RWPE2 (cell line): ENCODE data around the gene SLBP.

Experiments used
- ATAC-seq: fragments of 200-7000 bp; cut with Tn5 transposase; 3 replicates; pipeline ENCODE4 v1.9.1; 2021; ENCODE audit warnings: low read depth
- DNase-seq: peaks from one replicate; pipeline ENCODE4 v3.0.0-alpha.2; 2020; ENCODE audit warnings: low spot score
- H3K27ac ChIP-seq: fragments of 450-650 bp; 2 replicates; pipeline ENCODE4 v1.5.1; 2017; ENCODE audit warnings: mild to moderate bottlenecking; ENCODE audit not compliant: poor library complexity, severe bottlenecking
- H3K27me3 ChIP-seq: fragments of 250-450 bp; sonication (Bioruptor Pico); 2 replicates; pipeline ENCODE4 v1.5.1; 2021; ENCODE audit warnings: mild to moderate bottlenecking, moderate library complexity; ENCODE audit not compliant: insufficient read depth, poor library complexity, severe bottlenecking
- H3K36me3 ChIP-seq: fragments of 250-450 bp; sonication (Bioruptor Pico); 2 replicates; pipeline ENCODE4 v1.5.1; 2020; ENCODE audit warnings: low read depth, mild to moderate bottlenecking, moderate library complexity
- H3K4me1 ChIP-seq: fragments of 250-450 bp; sonication (Bioruptor Pico); 2 replicates; pipeline ENCODE4 v1.5.1; 2021; ENCODE audit warnings: mild to moderate bottlenecking, moderate library complexity; ENCODE audit not compliant: insufficient read depth, poor library complexity, severe bottlenecking
- H3K4me3 ChIP-seq: fragments of 250-450 bp; sonication (Bioruptor Pico); 2 replicates; pipeline ENCODE4 v1.5.1; 2021; ENCODE audit warnings: mild to moderate bottlenecking, moderate library complexity; ENCODE audit not compliant: severe bottlenecking
- H3K9me3 ChIP-seq: fragments of 250-450 bp; sonication (Bioruptor Pico); 2 replicates; pipeline ENCODE4 v1.5.1; 2021; ENCODE audit warnings: mild to moderate bottlenecking, moderate library complexity; ENCODE audit not compliant: severe bottlenecking
- TF ChIP-seq, protein P1 (sequence below): fragments of 450-650 bp; IDR thresholded peaks from one replicate; pipeline ENCODE4 v1.5.1; 2017; ENCODE audit warnings: mild to moderate bottlenecking, moderate library complexity; ENCODE audit not compliant: poor library complexity, severe bottlenecking

Gene SLBP

DNA sequence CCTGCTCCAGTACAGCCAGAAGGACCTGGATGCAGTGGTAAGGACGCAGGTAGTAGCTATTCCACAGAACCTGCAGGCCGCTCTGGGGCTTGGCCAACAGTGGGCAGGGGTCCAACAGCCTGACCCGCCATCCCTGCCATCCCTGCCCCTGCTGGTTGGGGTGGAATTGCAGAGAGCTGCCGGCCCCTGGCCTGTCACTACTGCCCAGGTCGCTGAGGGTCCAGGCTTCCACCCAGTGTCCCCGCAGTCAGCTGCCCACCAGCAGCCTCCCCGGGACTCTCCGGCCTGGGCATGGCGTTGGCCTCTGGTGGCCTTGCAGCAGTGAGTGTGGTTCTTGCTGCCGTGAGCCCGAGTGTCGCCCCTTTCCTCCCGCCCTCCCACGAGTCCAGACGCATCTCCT lies 25.5 kb upstream of the SLBP start:
- no peak for ATAC-seq
- TF ChIP-seq, protein P1, sequence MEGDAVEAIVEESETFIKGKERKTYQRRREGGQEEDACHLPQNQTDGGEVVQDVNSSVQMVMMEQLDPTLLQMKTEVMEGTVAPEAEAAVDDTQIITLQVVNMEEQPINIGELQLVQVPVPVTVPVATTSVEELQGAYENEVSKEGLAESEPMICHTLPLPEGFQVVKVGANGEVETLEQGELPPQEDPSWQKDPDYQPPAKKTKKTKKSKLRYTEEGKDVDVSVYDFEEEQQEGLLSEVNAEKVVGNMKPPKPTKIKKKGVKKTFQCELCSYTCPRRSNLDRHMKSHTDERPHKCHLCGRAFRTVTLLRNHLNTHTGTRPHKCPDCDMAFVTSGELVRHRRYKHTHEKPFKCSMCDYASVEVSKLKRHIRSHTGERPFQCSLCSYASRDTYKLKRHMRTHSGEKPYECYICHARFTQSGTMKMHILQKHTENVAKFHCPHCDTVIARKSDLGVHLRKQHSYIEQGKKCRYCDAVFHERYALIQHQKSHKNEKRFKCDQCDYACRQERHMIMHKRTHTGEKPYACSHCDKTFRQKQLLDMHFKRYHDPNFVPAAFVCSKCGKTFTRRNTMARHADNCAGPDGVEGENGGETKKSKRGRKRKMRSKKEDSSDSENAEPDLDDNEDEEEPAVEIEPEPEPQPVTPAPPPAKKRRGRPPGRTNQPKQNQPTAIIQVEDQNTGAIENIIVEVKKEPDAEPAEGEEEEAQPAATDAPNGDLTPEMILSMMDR = no peak

GRCh38 chr4:1736812-1737211 lies 24.7 kb upstream of the SLBP start:
- ATAC-seq = no peak
- TF ChIP-seq, protein P1 = no peak
- Histone ChIP-seq H3K4me3 (no peak overlapping the region), H3K9me3 (peaks cover 25% of the 10 kb centered on the region), H3K27me3 (no peaks in the 10 kb centered on the region), H3K36me3 (peaks cover 95% of the 10 kb centered on the region), H3K27ac (no peak overlapping the region), H3K4me1 (no peaks in the 10 kb centered on the region)
- no peak for DNase-seq

More for the DNA sequence above, 25.5 kb upstream of the SLBP start:
- no peak overlapping the region for H3K27ac ChIP-seq
- peaks cover 98% of the 10 kb centered on the region for H3K36me3 ChIP-seq
- no peak overlapping the region for H3K4me3 ChIP-seq
- no peaks in the 10 kb centered on the region for H3K4me1 ChIP-seq
- peaks cover 25% of the 10 kb centered on the region for H3K9me3 ChIP-seq
- H3K27me3 ChIP-seq = no peaks in the 10 kb centered on the region
- no peak for DNase-seq

GRCh38 chr4:1735215-1735614 lies 23.1 kb upstream of the SLBP start:
- peaks cover 95% of the 10 kb centered on the region for H3K36me3 ChIP-seq
- no peak overlapping the region for H3K4me3 ChIP-seq
- no peaks in the 10 kb centered on the region for H3K4me1 ChIP-seq
- TF ChIP-seq, protein P1 = no peak
- peaks cover 25% of the 10 kb centered on the region for H3K9me3 ChIP-seq
- H3K27me3 ChIP-seq = no peaks in the 10 kb centered on the region
- ATAC-seq (no peak), DNase-seq (no peak)
- no peak overlapping the region for H3K27ac ChIP-seq

GRCh38 chr4:1732911-1733310 lies 20.8 kb upstream of the SLBP start:
- H3K4me1 ChIP-seq = peaks cover 11% of the 10 kb centered on the region
- DNase-seq (no peak), ATAC-seq (no peak)
- H3K27me3 ChIP-seq = no peaks in the 10 kb centered on the region
- H3K27ac ChIP-seq = no peak overlapping the region
- no peak overlapping the region for H3K4me3 ChIP-seq
- peaks cover 15% of the 10 kb centered on the region for H3K9me3 ChIP-seq
- H3K36me3 ChIP-seq = peaks cover 96% of the 10 kb centered on the region
- TF ChIP-seq, protein P1 = no peak

DNA sequence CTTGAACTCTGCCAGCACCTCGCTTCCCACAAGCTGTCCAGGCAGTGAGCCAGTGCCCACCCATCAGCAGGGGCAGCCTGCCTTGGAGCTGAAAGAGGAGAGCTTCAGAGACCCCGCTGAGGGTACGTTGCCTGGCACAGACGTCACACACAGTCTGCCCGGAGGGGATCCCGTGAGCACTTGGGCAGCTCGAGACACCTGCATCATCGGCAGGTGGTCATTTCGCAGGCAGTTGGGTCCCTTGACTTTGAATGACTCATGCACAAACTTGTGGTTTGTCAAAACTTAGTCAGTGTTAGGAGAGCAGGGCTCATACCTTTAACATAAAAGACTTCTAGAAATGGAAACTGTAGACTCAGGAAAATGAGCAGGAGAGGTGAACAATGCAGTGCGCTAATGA lies 19.1 kb upstream of the SLBP start:
- peaks cover 90% of the 10 kb centered on the region for H3K36me3 ChIP-seq
- peaks cover 26% of the 10 kb centered on the region for H3K4me1 ChIP-seq
- TF ChIP-seq, protein P1 = no peak
- H3K27me3 ChIP-seq = no peaks in the 10 kb centered on the region
- DNase-seq (peak; percentile 55), ATAC-seq (0 out of 3 replicates have a peak, but pooled peaks have one; percentile 3)
- no peak overlapping the region for H3K27ac ChIP-seq
- no peaks in the 10 kb centered on the region for H3K9me3 ChIP-seq
- H3K4me3 ChIP-seq = no peak overlapping the region
